Activated T-helper 2 cell treated with anti-CD3 and anti-CD28 coated beads, Interferon-gamma antibody, Interleukin-2, Interleukin-4, amounts not matched to agents 10 μg/mL and 5 μg/mL and 100 μg/mL, durations not matched to agents 14 hours and 24 hours and 36 hours (primary cell): ENCODE measurements around the gene CDC45. TPM values are rescaled to one million over a fixed set of nuclear protein-coding genes. Genes with fewer than 3 reads are reported as not detected.
"Not testable (repeated sequence)": the region's sequence is repeated elsewhere in the genome, so short reads cannot be mapped to it uniquely, and the experiment has no call there.

Experiments
- DNase-seq: peaks from one replicate; pipeline ENCODE4 v3.0.0; 2021; ENCODE audit warnings: low spot score
- H3K27ac Mint-ChIP-seq: one replicate; pipeline ENCODE4 v1.8.0; 2021; ENCODE audit warnings: mixed read lengths
- H3K27me3 Mint-ChIP-seq: one replicate; pipeline ENCODE4 v1.8.0; 2021; ENCODE audit warnings: low read depth, mixed read lengths
- H3K36me3 Mint-ChIP-seq: one replicate; pipeline ENCODE4 v1.8.0; 2021; ENCODE audit warnings: low read depth, mixed read lengths
- H3K4me1 Mint-ChIP-seq: one replicate; pipeline ENCODE4 v1.8.0; 2021; ENCODE audit warnings: low read depth, mixed read lengths
- H3K4me3 Mint-ChIP-seq: one replicate; pipeline ENCODE4 v1.8.0; 2021; ENCODE audit warnings: low read depth, mild to moderate bottlenecking, moderate library complexity, mixed read lengths
- H3K9me3 Mint-ChIP-seq: one replicate; pipeline ENCODE4 v1.8.0; 2021; ENCODE audit warnings: mixed read lengths
- intact Hi-C: fragments of 100-400 bp; cut with micrococcal nuclease; formaldehyde crosslinking; loops from one replicate; pipeline ENCODE4 v1.15.1; 2023
- total RNA-seq: library from RNA; stranded (reverse); gene quantifications from 2 replicates; pipeline ENCODE4 v1.2.3, GENCODE V29; 2022

Gene CDC45
- total RNA-seq, 1 donor from 2014 or later: 108 TPM

- Mint-ChIP-seq H3K27me3 (peaks cover 4% of the 10 kb centered on the region), H3K4me1 (no peaks in the 10 kb centered on the region), H3K27ac (no peak overlapping the region), H3K36me3 (no peaks in the 10 kb centered on the region), H3K4me3 (no peak overlapping the region), H3K9me3 (no peaks in the 10 kb centered on the region)
- intact Hi-C loops: no loop called here
- DNase-seq: no peak
Observed at GRCh38 chr22:19545935-19546207, 66.2 kb downstream of the CDC45 start.

- intact Hi-C loops: no loop called here
- Mint-ChIP-seq H3K4me3 (no peak overlapping the region), H3K27ac (no peak overlapping the region), H3K27me3 (no peaks in the 10 kb centered on the region), H3K36me3 (no peaks in the 10 kb centered on the region), H3K9me3 (no peaks in the 10 kb centered on the region), H3K4me1 (no peaks in the 10 kb centered on the region)
- no peak for DNase-seq
Observed at GRCh38 chr22:19546680-19547079, 67.0 kb downstream of the CDC45 start.

DNA sequence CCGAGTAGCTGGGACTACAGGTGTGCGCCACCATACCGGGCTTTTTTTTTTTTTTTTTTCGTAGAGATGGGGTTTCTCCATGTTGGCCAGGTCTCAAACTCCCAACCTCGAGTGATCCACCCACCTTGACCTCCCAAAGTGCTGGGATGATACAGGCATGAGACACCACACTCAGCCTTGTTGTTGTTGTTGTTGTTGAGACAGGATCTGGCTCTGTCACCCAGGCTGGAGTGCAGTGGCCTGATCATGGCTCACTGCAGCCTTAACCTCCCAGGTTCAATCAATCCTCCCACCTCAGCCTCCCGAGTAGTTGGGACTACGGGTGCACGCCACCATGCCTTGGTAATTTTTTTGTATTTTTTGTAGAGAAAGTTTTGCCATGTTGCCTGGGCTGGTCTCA is 67.9 kb downstream of the CDC45 start:
- H3K36me3 Mint-ChIP-seq: no peaks in the 10 kb centered on the region
- no peaks in the 10 kb centered on the region for H3K9me3 Mint-ChIP-seq
- H3K27me3 Mint-ChIP-seq: no peaks in the 10 kb centered on the region
- H3K4me3 Mint-ChIP-seq: no peak overlapping the region
- intact Hi-C loops: no loop called here
- no peak overlapping the region for H3K27ac Mint-ChIP-seq
- DNase-seq: no peak
- H3K4me1 Mint-ChIP-seq: no peaks in the 10 kb centered on the region

DNA sequence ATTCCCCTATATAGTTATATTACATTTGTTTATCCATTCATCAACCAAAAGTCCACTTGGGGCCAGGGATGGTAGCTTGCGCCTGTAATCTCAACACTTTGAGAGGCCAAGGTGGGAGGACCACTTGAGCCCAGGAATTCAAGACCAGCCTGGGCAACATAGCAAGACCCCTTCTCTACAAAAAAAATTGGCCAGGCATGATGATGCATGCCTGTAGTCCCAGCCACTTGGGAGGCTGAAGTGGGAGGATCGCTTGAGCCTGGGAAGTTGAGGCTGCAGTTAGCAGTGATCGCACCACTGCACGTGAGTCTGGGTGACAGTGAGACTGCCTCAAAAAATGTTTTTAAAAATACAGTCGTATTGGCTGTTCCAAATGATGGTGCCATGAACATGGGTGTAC is 68.7 kb downstream of the CDC45 start:
- not testable (repeated sequence) for H3K4me3 Mint-ChIP-seq, H3K27me3 Mint-ChIP-seq

GRCh38 chr22:19548964-19549363 is 69.2 kb downstream of the CDC45 start:
- Mint-ChIP-seq H3K27me3 (no peaks in the 10 kb centered on the region), H3K9me3 (peaks cover 4% of the 10 kb centered on the region), H3K36me3 (no peaks in the 10 kb centered on the region), H3K27ac (no peak overlapping the region), H3K4me1 (no peaks in the 10 kb centered on the region), H3K4me3 (no peak overlapping the region)
- no peak for DNase-seq
- intact Hi-C loops: no loop called here

More for the DNA sequence above, 68.7 kb downstream of the CDC45 start:
- intact Hi-C loops, H3K4me1 Mint-ChIP-seq, H3K9me3 Mint-ChIP-seq, DNase-seq, H3K27ac Mint-ChIP-seq, H3K36me3 Mint-ChIP-seq: not testable (repeated sequence)

GRCh38 chr22:19549428-19549827 is 69.7 kb downstream of the CDC45 start:
- intact Hi-C loops: no loop called here
- peaks cover 4% of the 10 kb centered on the region for H3K9me3 Mint-ChIP-seq
- no peak overlapping the region for H3K27ac Mint-ChIP-seq

GRCh38 chr22:19550382-19550781 is 70.7 kb downstream of the CDC45 start:
- H3K9me3 Mint-ChIP-seq: peaks cover 4% of the 10 kb centered on the region
- no peak for DNase-seq
- intact Hi-C loops: no loop called here
- H3K27me3 Mint-ChIP-seq: peaks cover 4% of the 10 kb centered on the region
- H3K27ac Mint-ChIP-seq: no peak overlapping the region
- H3K4me1 Mint-ChIP-seq: no peaks in the 10 kb centered on the region
- no peak overlapping the region for H3K4me3 Mint-ChIP-seq
- H3K36me3 Mint-ChIP-seq: no peaks in the 10 kb centered on the region

More at GRCh38 chr22:19549428-19549827, 69.7 kb downstream of the CDC45 start:
- DNase-seq: no peak
- H3K27me3 Mint-ChIP-seq: peaks cover 4% of the 10 kb centered on the region
- no peaks in the 10 kb centered on the region for H3K36me3 Mint-ChIP-seq
- H3K4me1 Mint-ChIP-seq: no peaks in the 10 kb centered on the region
- no peak overlapping the region for H3K4me3 Mint-ChIP-seq

- intact Hi-C loops: no loop called here
- H3K4me3 Mint-ChIP-seq: no peak overlapping the region
- no peaks in the 10 kb centered on the region for H3K4me1 Mint-ChIP-seq
- no peak for DNase-seq
- no peak overlapping the region for H3K27ac Mint-ChIP-seq
- H3K36me3 Mint-ChIP-seq: no peaks in the 10 kb centered on the region
- H3K9me3 Mint-ChIP-seq: peaks cover 4% of the 10 kb centered on the region
- peaks cover 4% of the 10 kb centered on the region for H3K27me3 Mint-ChIP-seq
Observed at GRCh38 chr22:19553201-19553600, 73.5 kb downstream of the CDC45 start.

DNA sequence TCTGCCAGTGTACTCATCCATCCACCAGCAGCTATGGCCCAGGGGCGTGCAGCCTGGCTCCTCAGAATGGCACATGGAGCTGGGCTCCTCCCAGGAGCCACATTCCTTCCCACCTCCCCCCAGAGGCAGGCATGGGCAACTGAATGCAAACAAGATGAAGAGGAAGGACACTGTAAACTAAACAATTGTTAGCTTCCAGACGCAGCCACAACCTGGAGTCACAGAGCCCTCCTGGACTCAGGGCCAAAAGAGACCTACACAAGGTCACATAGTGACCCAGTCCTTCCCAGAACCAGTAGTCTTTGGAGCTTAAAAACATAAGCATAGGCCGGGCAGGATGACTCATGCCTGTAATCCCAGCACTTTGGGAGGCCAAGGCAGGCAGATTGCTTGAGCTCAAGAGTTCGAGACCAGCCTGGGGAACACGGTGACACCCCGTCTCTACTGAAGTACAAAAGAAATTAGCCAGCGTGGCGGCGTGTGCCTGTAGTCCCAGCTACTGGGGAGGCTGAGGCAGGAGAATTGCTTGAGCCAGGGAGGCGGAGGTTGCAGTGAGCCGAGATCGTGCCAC is 75.2 kb downstream of the CDC45 start:
- Mint-ChIP-seq H3K36me3 (no peaks in the 10 kb centered on the region), H3K4me1 (no peaks in the 10 kb centered on the region), H3K9me3 (peaks cover 4% of the 10 kb centered on the region), H3K4me3 (no peak overlapping the region), H3K27ac (no peak overlapping the region), H3K27me3 (peaks cover 4% of the 10 kb centered on the region)
- intact Hi-C loops: no loop called here
- DNase-seq: no peak

DNA sequence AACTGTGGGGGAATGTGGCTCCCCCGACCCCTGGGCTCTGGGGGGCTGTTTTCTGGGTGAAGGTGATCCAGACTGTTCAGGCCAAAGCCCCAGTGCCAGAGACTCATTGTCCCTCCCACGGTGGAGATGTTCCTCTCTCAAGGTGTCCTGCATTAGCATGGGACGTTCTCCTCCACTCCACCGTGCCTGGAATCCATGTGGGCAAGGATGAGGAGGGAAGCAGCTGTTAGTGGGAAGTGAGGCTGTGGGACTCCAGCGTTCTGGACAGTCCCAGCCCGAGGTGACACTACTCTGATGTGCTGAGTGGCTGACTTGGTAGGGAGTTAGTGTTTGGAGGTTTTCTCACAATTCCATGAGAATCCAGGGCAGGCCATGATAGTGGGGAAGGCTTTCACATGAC is 75.9 kb downstream of the CDC45 start:
- Mint-ChIP-seq H3K27ac (no peak overlapping the region), H3K4me1 (no peaks in the 10 kb centered on the region), H3K27me3 (peaks cover 8% of the 10 kb centered on the region), H3K36me3 (no peaks in the 10 kb centered on the region), H3K4me3 (no peak overlapping the region), H3K9me3 (peaks cover 4% of the 10 kb centered on the region)
- intact Hi-C loops: no loop called here
- no peak for DNase-seq

- Mint-ChIP-seq H3K4me1 (no peaks in the 10 kb centered on the region), H3K27me3 (peaks cover 8% of the 10 kb centered on the region), H3K27ac (no peak overlapping the region), H3K9me3 (peaks cover 4% of the 10 kb centered on the region), H3K36me3 (no peaks in the 10 kb centered on the region), H3K4me3 (no peak overlapping the region)
- DNase-seq: no peak
- intact Hi-C loops: no loop called here
Observed at GRCh38 chr22:19556963-19557545, 77.3 kb downstream of the CDC45 start.

DNA sequence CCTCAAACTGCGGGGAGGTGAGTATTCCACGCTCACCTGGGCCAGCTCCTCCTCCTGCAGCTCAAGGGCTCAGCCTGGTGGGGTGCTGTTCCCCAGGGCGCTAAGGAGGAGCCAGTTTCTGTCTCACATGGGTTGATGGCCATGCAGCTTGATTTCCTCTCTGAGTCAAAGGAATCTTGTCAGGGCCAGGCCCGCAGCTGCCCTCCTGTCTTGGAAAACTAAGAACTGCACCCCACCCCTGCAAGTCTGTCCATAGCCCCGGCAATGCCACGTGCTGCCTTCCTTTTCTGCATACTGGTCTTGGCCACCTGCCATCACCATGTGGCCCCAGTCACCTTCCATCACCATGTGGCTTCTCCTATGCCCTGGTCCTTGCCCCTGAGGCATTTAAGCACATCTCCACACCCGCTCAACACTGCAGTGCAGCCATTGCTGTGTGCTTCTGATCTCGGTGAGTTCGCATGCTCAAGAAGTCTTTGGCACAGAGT is 79.6 kb downstream of the CDC45 start:
- no peaks in the 10 kb centered on the region for H3K36me3 Mint-ChIP-seq
- H3K9me3 Mint-ChIP-seq: no peaks in the 10 kb centered on the region
- H3K4me3 Mint-ChIP-seq: no peak overlapping the region
- intact Hi-C loops: no loop called here
- peaks cover 6% of the 10 kb centered on the region for H3K27me3 Mint-ChIP-seq
- no peak overlapping the region for H3K27ac Mint-ChIP-seq
- H3K4me1 Mint-ChIP-seq: no peaks in the 10 kb centered on the region
- no peak for DNase-seq

- intact Hi-C loops: no loop called here
- H3K4me1 Mint-ChIP-seq: no peaks in the 10 kb centered on the region
- H3K27ac Mint-ChIP-seq: no peak overlapping the region
- H3K4me3 Mint-ChIP-seq: no peak overlapping the region
- peaks cover 5% of the 10 kb centered on the region for H3K27me3 Mint-ChIP-seq
- H3K9me3 Mint-ChIP-seq: no peaks in the 10 kb centered on the region
- DNase-seq: no peak
- no peaks in the 10 kb centered on the region for H3K36me3 Mint-ChIP-seq
Observed at GRCh38 chr22:19559956-19560355, 80.2 kb downstream of the CDC45 start.
